Measurements from ENCODE around the gene TMEM255A. TPM values are rescaled to one million over a fixed set of nuclear protein-coding genes. Genes with fewer than 3 reads are reported as not detected.
"Not testable (repeated sequence)": the region's sequence is repeated elsewhere in the genome, so short reads cannot be mapped to it uniquely, and the experiment has no call there.

Gene TMEM255A
- total and polyA plus RNA-seq, 2 experiments from 2014 or later = 0.21 to 0.28 TPM

GRCh38 chrX:120344566-120344965 is 33.3 kb upstream of the TMEM255A start:
- not testable (repeated sequence) for H2AFZ ChIP-seq; H3K79me2 ChIP-seq (replicated peaks; ENCODE audit: insufficient read depth); H3F3A ChIP-seq (replicated peaks; ENCODE audit: low read depth); ATAC-seq; DNase-seq (ENCODE audit: low spot score); H3K27ac ChIP-seq (ENCODE audit: low read depth); H3K4me3 Mint-ChIP-seq; H3K27me3 Mint-ChIP-seq (ENCODE audit: insufficient read depth, low read depth, poor library complexity); H3K27ac Mint-ChIP-seq; H3K4me1 Mint-ChIP-seq; H4K20me1 ChIP-seq (replicated peaks; ENCODE audit: insufficient read depth); H3K36me3 Mint-ChIP-seq (ENCODE audit: low read depth); H3K9me2 ChIP-seq (ENCODE audit: insufficient read depth); H3K36me3 ChIP-seq (ENCODE audit: insufficient read depth); H3K27me3 ChIP-seq (ENCODE audit: insufficient read depth); H3K4me2 ChIP-seq; H3K4me1 ChIP-seq (ENCODE audit: insufficient read depth); H3K4me3 ChIP-seq
- H3K9me3 Mint-ChIP-seq = peaks cover 11% of the 10 kb centered on the region

GRCh38 chrX:120336899-120337298 is 25.6 kb upstream of the TMEM255A start:
- H3K9me2 ChIP-seq (ENCODE audit: insufficient read depth) = no peaks in the 10 kb centered on the region
- no peaks in the 10 kb centered on the region for H3F3A ChIP-seq (replicated peaks; ENCODE audit: low read depth)
- Mint-ChIP-seq H3K27me3 (ENCODE audit: insufficient read depth, low read depth, poor library complexity) (no peaks in the 10 kb centered on the region), H3K4me1 (peaks cover 12% of the 10 kb centered on the region), H3K36me3 (ENCODE audit: low read depth) (peaks cover 17% of the 10 kb centered on the region; the same call in 1 of the 3 replicates), H3K27ac (no peak overlapping the region), H3K9me3 (peaks cover 31% of the 10 kb centered on the region), H3K4me3 (no peak overlapping the region)
- TF ChIP-seq ZNF331 (CRISPR knock-in tag; IDR thresholded peaks at IDR 0.05; ENCODE audit: low read depth) (no peak), CTCF (conservative IDR thresholded peaks at IDR 0.05; ENCODE audit: low read depth in 2 of 2) (no peak), ETS1 (IDR thresholded peaks at IDR 0.05) (no peak)
- no peak overlapping the region for H3K4me2 ChIP-seq
- no peak overlapping the region for H3K4me3 ChIP-seq
- DNase-seq (ENCODE audit: low spot score) (no peak), ATAC-seq (no peak)
- no peaks in the 10 kb centered on the region for H3K79me2 ChIP-seq (replicated peaks; ENCODE audit: insufficient read depth)
- no peak overlapping the region for H3K27ac ChIP-seq (ENCODE audit: low read depth)
- H4K20me1 ChIP-seq (replicated peaks; ENCODE audit: insufficient read depth) = no peaks in the 10 kb centered on the region
- H3K27me3 ChIP-seq (ENCODE audit: insufficient read depth) = no peaks in the 10 kb centered on the region
- no peak overlapping the region for H2AFZ ChIP-seq
- H3K36me3 ChIP-seq (ENCODE audit: insufficient read depth) = no peaks in the 10 kb centered on the region
- peaks cover 6% of the 10 kb centered on the region; the same call in 1 of the 2 replicates for H3K4me1 ChIP-seq (ENCODE audit: insufficient read depth)

GRCh38 chrX:120335289-120335688 is 24.0 kb upstream of the TMEM255A start:
- Histone ChIP-seq H3K9me2 (ENCODE audit: insufficient read depth) (no peaks in the 10 kb centered on the region), H2AFZ (no peak overlapping the region), H3K27ac (ENCODE audit: low read depth) (no peak overlapping the region), H4K20me1 (replicated peaks; ENCODE audit: insufficient read depth) (no peaks in the 10 kb centered on the region), H3K27me3 (ENCODE audit: insufficient read depth) (no peaks in the 10 kb centered on the region), H3K36me3 (ENCODE audit: insufficient read depth) (no peaks in the 10 kb centered on the region), H3F3A (replicated peaks; ENCODE audit: low read depth) (no peaks in the 10 kb centered on the region), H3K79me2 (replicated peaks; ENCODE audit: insufficient read depth) (no peaks in the 10 kb centered on the region), H3K4me3 (no peak overlapping the region), H3K4me1 (ENCODE audit: insufficient read depth) (peaks cover 8% of the 10 kb centered on the region), H3K4me2 (no peak overlapping the region)
- no peak for ATAC-seq
- no peak for TF ChIP-seq ZNF462 (CRISPR knock-in tag; IDR thresholded peaks at IDR 0.05)
- no peak for TF ChIP-seq CREB1 (CRISPR knock-in tag; IDR thresholded peaks at IDR 0.05; ENCODE audit: low read depth)
- Mint-ChIP-seq H3K27ac (no peak overlapping the region), H3K4me1 (peaks cover 18% of the 10 kb centered on the region), H3K9me3 (peaks cover 31% of the 10 kb centered on the region), H3K4me3 (no peak overlapping the region), H3K27me3 (ENCODE audit: insufficient read depth, low read depth, poor library complexity) (no peaks in the 10 kb centered on the region), H3K36me3 (ENCODE audit: low read depth) (peaks cover 17% of the 10 kb centered on the region; the same call in 1 of the 3 replicates)
- no peak for DNase-seq (ENCODE audit: low spot score)
